NAMALWA (cell line): ENCODE results near the gene CHEK1.

Source experiments
- DNase-seq: peaks from one replicate; pipeline ENCODE4 v3.0.0-alpha.2; 2015; ENCODE audit warnings: low spot score

The CHEK1 gene

GRCh38 chr11:125626288-125626950 lies 1.5 kb downstream of the CHEK1 start:
- DNase-seq, result peak; percentile 76

GRCh38 chr11:125627236-125627910 lies 2.4 kb downstream of the CHEK1 start:
- DNase-seq, result no peak

GRCh38 chr11:125637840-125638239 lies 12.9 kb downstream of the CHEK1 start:
- DNase-seq, result peak; percentile 19

GRCh38 chr11:125638315-125638714 lies 13.4 kb downstream of the CHEK1 start:
- no peak for DNase-seq

- DNase-seq, result no peak
Measured at GRCh38 chr11:125645871-125646270, 20.9 kb downstream of the CHEK1 start.

- no peak for DNase-seq
Measured at GRCh38 chr11:125649465-125650166, 24.7 kb downstream of the CHEK1 start.

GRCh38 chr11:125662689-125663088 lies 37.7 kb downstream of the CHEK1 start:
- no peak for DNase-seq

- no peak for DNase-seq
Measured at GRCh38 chr11:125663910-125664309, 38.9 kb downstream of the CHEK1 start.

GRCh38 chr11:125667151-125667550 lies 42.2 kb downstream of the CHEK1 start:
- DNase-seq, result no peak

- no peak for DNase-seq
Measured at GRCh38 chr11:125670172-125670571, 45.2 kb downstream of the CHEK1 start.

- DNase-seq, result no peak
Measured at GRCh38 chr11:125671561-125671960, 46.6 kb downstream of the CHEK1 start.

- DNase-seq, result no peak
Measured at GRCh38 chr11:125674210-125674609, 49.2 kb downstream of the CHEK1 start.

GRCh38 chr11:125675196-125675595 lies 50.2 kb downstream of the CHEK1 start:
- DNase-seq, result no peak

- DNase-seq, result peak; percentile 16
Measured at GRCh38 chr11:125679397-125679796, 54.4 kb downstream of the CHEK1 start.

GRCh38 chr11:125679837-125680236 lies 54.9 kb downstream of the CHEK1 start:
- DNase-seq, result no peak

- DNase-seq, result no peak
Measured at GRCh38 chr11:125680747-125681146, 55.8 kb downstream of the CHEK1 start, which contains the start of gene ACRV1. Gene ACRV1 (minus strand): TSS chr11:125680847. CDS start chr11:125680780, 67 bp downstream.

- DNase-seq, result no peak
Measured at GRCh38 chr11:125685228-125685627, 60.3 kb downstream of the CHEK1 start.

GRCh38 chr11:125688066-125688465 lies 63.1 kb downstream of the CHEK1 start:
- no peak for DNase-seq

GRCh38 chr11:125688632-125689031 lies 63.7 kb downstream of the CHEK1 start:
- DNase-seq, result no peak

- DNase-seq, result no peak
Measured at GRCh38 chr11:125689274-125689859, 64.4 kb downstream of the CHEK1 start.

GRCh38 chr11:125690006-125690405 lies 65.0 kb downstream of the CHEK1 start:
- no peak for DNase-seq

GRCh38 chr11:125692887-125693286 lies 67.9 kb downstream of the CHEK1 start:
- no peak for DNase-seq

GRCh38 chr11:125694951-125695350 lies 70.0 kb downstream of the CHEK1 start:
- no peak for DNase-seq
